CD4-positive, alpha-beta T cell (primary cell): ENCODE measurements around the gene SULF2. TPM values are rescaled to one million over a fixed set of nuclear protein-coding genes. Genes with fewer than 3 reads are reported as not detected.

ENCODE experiments used
- ATAC-seq: fragments of 200-7000 bp; cut with Tn5 transposase; one replicate; pipeline ENCODE4 v1.10.0; 2022; ENCODE audit warnings: mild to moderate bottlenecking; ENCODE audit not compliant: poor library complexity
- CTCF ChIA-PET: fragments of 350-600 bp; sonication (Branson Sonifier 250); formaldehyde crosslinking; loops from one replicate; lab custom pipeline; 2021; ENCODE audit warnings: antibody characterized with exemption, inconsistent platforms; lab: Charles Lee
- POLR2A ChIA-PET: fragments of 350-600 bp; sonication (Branson Sonifier 250); formaldehyde crosslinking; loops from one replicate; lab custom pipeline; 2021; ENCODE audit warnings: antibody characterized with exemption, inconsistent platforms; lab: Charles Lee
- DNase-seq, 14 experiments: peaks; one replicate each; pipeline ENCODE4 v3.0.0-alpha.2; 2013 to 2020; ENCODE audit warnings: mixed read lengths in 2 of 14
- H3K27ac ChIP-seq, 2 donors: one replicate each; pipeline versions ENCODE4 v1.5.1 to v1.7.0; 2013; ENCODE audit warnings: low read length in 2 of 2, low read depth in 1 of 2, mild to moderate bottlenecking in 1 of 2
- H3K27me3 ChIP-seq, 2 experiments: 1 replicate in 1 of 2; 2 replicates in 1 of 2; pipeline versions ENCODE4 v1.6.1 to v1.7.0; 2013; ENCODE audit warnings: low read length in 2 of 2, control low read depth in 1 of 2, mild to moderate bottlenecking in 1 of 2, moderate library complexity in 1 of 2; ENCODE audit not compliant: insufficient read depth in 2 of 2, control insufficient read depth in 1 of 2
- H3K36me3 ChIP-seq: one replicate; pipeline ENCODE4 v1.6.1; 2013; ENCODE audit warnings: low read length, control low read depth; ENCODE audit not compliant: insufficient read depth
- H3K4me1 ChIP-seq: one replicate; pipeline ENCODE4 v1.6.1; 2013; ENCODE audit warnings: low read length, control low read depth; ENCODE audit not compliant: insufficient read depth
- H3K4me3 ChIP-seq: one replicate; pipeline ENCODE4 v1.5.1; 2013; ENCODE audit warnings: mild to moderate bottlenecking, low read length, moderate library complexity
- H3K9me3 ChIP-seq, 2 experiments: 1 replicate in 1 of 2; 2 replicates in 1 of 2; pipeline versions ENCODE4 v1.6.1 to v1.7.0; 2013; ENCODE audit warnings: low read length in 2 of 2, mild to moderate bottlenecking in 2 of 2, control low read depth in 1 of 2, moderate library complexity in 1 of 2; ENCODE audit not compliant: control insufficient read depth in 1 of 2, insufficient read depth in 1 of 2
- H3K27ac Mint-ChIP-seq: one replicate; pipeline ENCODE4 v1.8.0; 2020; ENCODE audit warnings: mixed read lengths
- H3K27me3 Mint-ChIP-seq: one replicate; pipeline ENCODE4 v1.8.0; 2021; ENCODE audit warnings: mixed read lengths
- H3K36me3 Mint-ChIP-seq: one replicate; pipeline ENCODE4 v1.8.0; 2021; ENCODE audit warnings: low read depth, mixed read lengths
- H3K4me1 Mint-ChIP-seq: one replicate; pipeline ENCODE4 v1.8.0; 2021; ENCODE audit warnings: low read depth, mixed read lengths
- H3K4me3 Mint-ChIP-seq: one replicate; pipeline ENCODE4 v1.8.0; 2020; ENCODE audit warnings: mild to moderate bottlenecking, mixed read lengths
- H3K9me3 Mint-ChIP-seq: one replicate; pipeline ENCODE4 v1.8.0; 2020; ENCODE audit warnings: mixed read lengths
- CTCF ChIP-seq: fragments of 200-600 bp; IDR thresholded peaks from one replicate; pipeline ENCODE4 v1.8.0; 2022; ENCODE audit warnings: antibody characterized with exemption, mild to moderate bottlenecking
- intact Hi-C, 2 experiments: fragments of 100-400 bp; cut with DNase I in 1 of 2; cut with micrococcal nuclease in 1 of 2; formaldehyde crosslinking; loops; one replicate each; pipeline versions ENCODE4 v1.15.1 to v1.9.0; 2023 to 2025; cut with DNase I, micrococcal nuclease
- total RNA-seq, 174 experiments: library from RNA in 2 of 174; stranded (reverse) in 2 of 174; gene quantifications; one replicate each; pipeline ENCODE4 v1.2.3 and lab custom pipeline; 2021 to 2026

Gene SULF2
- total RNA-seq, 2 experiments from 2014 or later = 1.5 to 2.8 TPM

DNA sequence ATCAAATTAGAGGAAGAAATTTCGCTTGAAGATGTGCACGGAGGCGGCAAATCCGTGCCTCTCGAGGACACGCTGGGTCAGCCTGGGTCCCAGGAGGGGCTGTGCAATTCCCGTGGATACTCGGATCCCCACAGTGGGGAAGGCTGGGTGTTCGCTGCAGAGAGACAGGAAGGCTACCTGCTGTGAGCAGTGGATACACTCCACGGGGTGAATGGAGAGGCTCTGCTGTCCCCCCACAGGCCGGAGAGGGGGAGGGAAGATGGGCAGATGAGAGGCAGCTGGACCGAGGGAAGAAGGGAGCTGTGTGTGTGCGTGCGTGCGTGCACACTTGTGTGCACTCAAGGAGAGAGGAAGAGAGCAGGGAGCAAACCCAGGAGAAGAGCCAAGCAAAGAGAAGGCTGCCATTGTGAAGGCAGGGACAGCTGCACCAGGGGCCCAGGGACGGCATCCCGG, 57.3 kb downstream of the SULF2 start:
- H3K4me1 ChIP-seq = peaks cover 45% of the 10 kb centered on the region
- intact Hi-C loops = loop anchor here in 1 of 2 experiments (5.0 kb wide), 1 partner anchor 51 kb away; no protein-coding TSS in a partner anchor
- H3K36me3 ChIP-seq = no peaks in the 10 kb centered on the region
- DNase-seq = no peak
- Mint-ChIP-seq H3K27ac (peak overlapping the region; percentile 92), H3K27me3 (no peaks in the 10 kb centered on the region), H3K9me3 (no peaks in the 10 kb centered on the region), H3K36me3 (no peaks in the 10 kb centered on the region), H3K4me1 (peaks cover 44% of the 10 kb centered on the region), H3K4me3 (peak overlapping the region; percentile 42)
- H3K27me3 ChIP-seq = no peaks in the 10 kb centered on the region
- peak overlapping the region; percentile 36 for H3K4me3 ChIP-seq
- no peak for TF ChIP-seq CTCF
- CTCF ChIA-PET = interaction anchor here (1.0 kb wide), 1 partner anchor 893 kb away, joined by 3 read pairs; no protein-coding TSS in a partner anchor
- POLR2A ChIA-PET = no interaction called here
- no peak for ATAC-seq
- H3K27ac ChIP-seq = peak overlapping the region; percentile 62 to 84
- no peaks in the 10 kb centered on the region for H3K9me3 ChIP-seq

GRCh38 chr20:47727170-47727880, 58.0 kb downstream of the SULF2 start:
- peak overlapping the region; percentile 92 for H3K27ac Mint-ChIP-seq
- Histone ChIP-seq H3K4me3 (peak overlapping the region; percentile 36), H3K27ac (peak overlapping the region; percentile 62 to 84), H3K36me3 (no peaks in the 10 kb centered on the region), H3K27me3 (no peaks in the 10 kb centered on the region), H3K9me3 (no peaks in the 10 kb centered on the region), H3K4me1 (peaks cover 45% of the 10 kb centered on the region)
- peak; percentile 41 to 89 (median 62) for DNase-seq
- TF ChIP-seq CTCF = no peak
- no peaks in the 10 kb centered on the region for H3K27me3 Mint-ChIP-seq
- peak overlapping the region; percentile 42 for H3K4me3 Mint-ChIP-seq
- CTCF ChIA-PET = interaction anchor here (0.7 to 1.0 kb wide), 2 partner anchors 893 kb away, joined by 3 read pairs; no protein-coding TSS in a partner anchor
- H3K4me1 Mint-ChIP-seq = peaks cover 44% of the 10 kb centered on the region
- H3K9me3 Mint-ChIP-seq = no peaks in the 10 kb centered on the region
- POLR2A ChIA-PET = no interaction called here
- peak; percentile 89 for ATAC-seq
- no peaks in the 10 kb centered on the region for H3K36me3 Mint-ChIP-seq
- intact Hi-C loops = loop anchor here in 1 of 2 experiments (5.0 kb wide), 1 partner anchor 50 kb away; no protein-coding TSS in a partner anchor

GRCh38 chr20:47726632-47727031, 58.6 kb downstream of the SULF2 start:
- Mint-ChIP-seq H3K4me3 (no peak overlapping the region), H3K27ac (peak overlapping the region; percentile 92), H3K9me3 (no peaks in the 10 kb centered on the region), H3K27me3 (no peaks in the 10 kb centered on the region), H3K4me1 (peaks cover 44% of the 10 kb centered on the region), H3K36me3 (no peaks in the 10 kb centered on the region)
- H3K4me3 ChIP-seq = no peak overlapping the region
- H3K36me3 ChIP-seq = no peaks in the 10 kb centered on the region
- intact Hi-C loops = loop anchor here in 1 of 2 experiments (5.0 kb wide), 1 partner anchor 49 kb away; no protein-coding TSS in a partner anchor
- DNase-seq (no peak), ATAC-seq (no peak)
- POLR2A ChIA-PET = no interaction called here
- H3K9me3 ChIP-seq = no peaks in the 10 kb centered on the region
- no peaks in the 10 kb centered on the region for H3K27me3 ChIP-seq
- H3K4me1 ChIP-seq = peaks cover 45% of the 10 kb centered on the region
- no peak for TF ChIP-seq CTCF
- H3K27ac ChIP-seq = no peak overlapping the region
- CTCF ChIA-PET = interaction anchor here (0.7 kb wide), 1 partner anchor 894 kb away, joined by 3 read pairs; no protein-coding TSS in a partner anchor
